ENCODE data around the gene ARHGAP42. TPM values are rescaled to one million over a fixed set of nuclear protein-coding genes. Genes with fewer than 3 reads are reported as not detected.

ARHGAP42 gene
- total RNA-seq, 1 experiment from 2014 or later: 8.0 TPM

GRCh38 chr11:100681064-100681502 lies 6.0 kb upstream of the ARHGAP42 start:
- Histone ChIP-seq H3K27ac (ENCODE audit: low read depth, low read length, poor library complexity, severe bottlenecking) (no peak overlapping the region), H3K4me1 (ENCODE audit: insufficient read depth, low read length, poor library complexity, severe bottlenecking) (no peaks in the 10 kb centered on the region), H3K36me3 (ENCODE audit: insufficient read depth, low read length, poor library complexity, severe bottlenecking) (no peaks in the 10 kb centered on the region), H3K4me3 (ENCODE audit: low read depth, low read length, poor library complexity, severe bottlenecking) (no peak overlapping the region), H3K9me3 (ENCODE audit: low read depth, low read length, poor library complexity, severe bottlenecking) (no peaks in the 10 kb centered on the region), H3K27me3 (replicated peaks; ENCODE audit: insufficient read depth, low read depth, low read length, poor library complexity) (no peaks in the 10 kb centered on the region)
- intact Hi-C loops (cut with micrococcal nuclease; ENCODE audit: unreplicated experiment): no loop called here
- BruUV-seq (replicated peaks): no TSS peak
- TF ChIP-seq EZH2 (IDR thresholded peaks at IDR 0.05; ENCODE audit: borderline replicate concordance, low read depth, low read length, poor library complexity, severe bottlenecking) (no peak), CTCF (conservative IDR thresholded peaks at IDR 0.05; ENCODE audit: low read depth, low read length) (no peak)
- DNase-seq (ENCODE audit: low spot score): no peak
- POLR2A ChIA-PET (ENCODE audit: low non-redundant PET): interaction anchor here (0.7 kb wide), 1 partner anchor 338 kb away, joined by 11 read pairs; no protein-coding TSS in a partner anchor
- CTCF ChIA-PET: no interaction called here

- ChIA-PET POLR2A (ENCODE audit: low non-redundant PET) (no interaction called here), CTCF (interaction anchor here (0.5 to 1.0 kb wide), 4 partner anchors 106 to 298 kb away, joined by 3 to 5 read pairs (median 4); no protein-coding TSS in a partner anchor)
- Histone ChIP-seq H3K36me3 (ENCODE audit: insufficient read depth, low read length, poor library complexity, severe bottlenecking) (no peaks in the 10 kb centered on the region), H3K4me3 (ENCODE audit: low read depth, low read length, poor library complexity, severe bottlenecking) (no peak overlapping the region), H3K27me3 (replicated peaks; ENCODE audit: insufficient read depth, low read depth, low read length, poor library complexity) (no peaks in the 10 kb centered on the region), H3K9me3 (ENCODE audit: low read depth, low read length, poor library complexity, severe bottlenecking) (no peaks in the 10 kb centered on the region), H3K27ac (ENCODE audit: low read depth, low read length, poor library complexity, severe bottlenecking) (no peak overlapping the region), H3K4me1 (ENCODE audit: insufficient read depth, low read length, poor library complexity, severe bottlenecking) (no peaks in the 10 kb centered on the region)
- BruUV-seq (replicated peaks): no TSS peak
- DNase-seq (ENCODE audit: low spot score): peak; percentile 59
- intact Hi-C loops (cut with micrococcal nuclease; ENCODE audit: unreplicated experiment): loop anchor here (1.0 to 2.0 kb wide), 3 partner anchors 106 to 248 kb away; no protein-coding TSS in a partner anchor
- TF ChIP-seq EZH2 (IDR thresholded peaks at IDR 0.05; ENCODE audit: borderline replicate concordance, low read depth, low read length, poor library complexity, severe bottlenecking) (no peak), CTCF (conservative IDR thresholded peaks at IDR 0.05; ENCODE audit: low read depth, low read length) (peak; percentile 71)
Measured at GRCh38 chr11:100682247-100682969, 4.7 kb upstream of the ARHGAP42 start.

GRCh38 chr11:100683126-100683525 lies 4.0 kb upstream of the ARHGAP42 start:
- H3K9me3 ChIP-seq (ENCODE audit: low read depth, low read length, poor library complexity, severe bottlenecking): no peaks in the 10 kb centered on the region
- ChIA-PET POLR2A (ENCODE audit: low non-redundant PET) (no interaction called here), CTCF (interaction anchor here (0.8 to 1.0 kb wide), 3 partner anchors 106 to 171 kb away, joined by 3 to 4 read pairs (median 4); no protein-coding TSS in a partner anchor)
- no peak for DNase-seq (ENCODE audit: low spot score)
- H3K36me3 ChIP-seq (ENCODE audit: insufficient read depth, low read length, poor library complexity, severe bottlenecking): no peaks in the 10 kb centered on the region
- no peak overlapping the region for H3K4me3 ChIP-seq (ENCODE audit: low read depth, low read length, poor library complexity, severe bottlenecking)
- H3K4me1 ChIP-seq (ENCODE audit: insufficient read depth, low read length, poor library complexity, severe bottlenecking): peaks cover 3% of the 10 kb centered on the region
- no peak for TF ChIP-seq EZH2 (IDR thresholded peaks at IDR 0.05; ENCODE audit: borderline replicate concordance, low read depth, low read length, poor library complexity, severe bottlenecking)
- TF ChIP-seq CTCF (conservative IDR thresholded peaks at IDR 0.05; ENCODE audit: low read depth, low read length): no peak
- H3K27ac ChIP-seq (ENCODE audit: low read depth, low read length, poor library complexity, severe bottlenecking): no peak overlapping the region
- intact Hi-C loops (cut with micrococcal nuclease; ENCODE audit: unreplicated experiment): loop anchor here (2.0 kb wide), 1 partner anchor 106 kb away; no protein-coding TSS in a partner anchor
- no TSS peak for BruUV-seq (replicated peaks)
- H3K27me3 ChIP-seq (replicated peaks; ENCODE audit: insufficient read depth, low read depth, low read length, poor library complexity): no peaks in the 10 kb centered on the region

Data from A673 (cell line).